ENCODE measurements around the gene EXOSC7. TPM values are rescaled to one million over a fixed set of nuclear protein-coding genes. Genes with fewer than 3 reads are reported as not detected.
A peak's percentile ranks its signal among the peaks of the same experiment; 100 is the strongest.
"Not testable (repeated sequence)": the region's sequence is repeated elsewhere in the genome, so short reads cannot be mapped to it uniquely, and the experiment has no call there.

The EXOSC7 gene
- total RNA-seq, 1 experiment from 2014 or later: 57.8 TPM

DNA sequence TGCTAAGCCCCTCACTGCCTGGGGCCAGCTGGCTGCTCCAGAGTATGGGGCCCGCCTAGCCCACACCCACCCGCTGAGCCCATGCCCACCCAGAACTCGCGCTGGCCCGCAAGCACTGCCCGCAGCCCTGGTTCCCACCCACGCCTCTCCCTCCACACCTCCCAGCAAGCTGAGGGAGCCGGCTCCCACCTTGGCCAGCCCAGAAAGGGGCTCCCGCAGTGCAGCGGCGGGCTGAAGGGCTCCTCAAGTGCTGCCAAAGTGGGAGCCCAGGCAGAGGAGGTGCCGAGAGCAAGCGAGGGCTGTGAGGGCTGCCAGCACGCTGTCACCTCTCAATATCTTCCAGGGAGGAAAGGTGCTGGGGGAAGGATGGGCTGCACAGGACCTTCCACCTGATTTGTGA, 10.3 kb downstream of the EXOSC7 start:
- in situ Hi-C loops (cut with HindIII; ENCODE audit: low pct_unique_long_range_greater_than_20kb, low sequenced_read_pairs); DNase-seq (ENCODE audit: low read depth, low spot score): not testable (repeated sequence)

DNA sequence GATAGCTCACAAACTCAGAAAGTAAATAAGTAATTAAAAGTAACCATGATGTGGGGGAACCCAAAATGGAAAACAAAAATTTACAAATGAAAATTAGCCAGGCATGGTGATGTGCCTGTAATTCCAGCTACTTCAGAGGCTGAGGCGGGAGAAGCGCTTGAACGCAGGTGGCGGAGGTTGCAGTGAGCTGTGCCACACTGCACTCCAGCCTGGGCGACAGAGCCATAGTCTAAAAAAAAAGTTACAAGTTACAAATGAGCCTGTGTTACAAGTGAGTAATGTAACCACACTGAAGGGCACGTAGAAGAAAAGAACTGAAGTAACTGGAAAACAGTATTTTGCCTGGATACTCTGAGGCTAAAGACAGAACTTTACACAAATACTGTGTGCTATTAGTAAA, 11.3 kb downstream of the EXOSC7 start:
- in situ Hi-C loops (cut with HindIII; ENCODE audit: low pct_unique_long_range_greater_than_20kb, low sequenced_read_pairs): no loop called here

DNA sequence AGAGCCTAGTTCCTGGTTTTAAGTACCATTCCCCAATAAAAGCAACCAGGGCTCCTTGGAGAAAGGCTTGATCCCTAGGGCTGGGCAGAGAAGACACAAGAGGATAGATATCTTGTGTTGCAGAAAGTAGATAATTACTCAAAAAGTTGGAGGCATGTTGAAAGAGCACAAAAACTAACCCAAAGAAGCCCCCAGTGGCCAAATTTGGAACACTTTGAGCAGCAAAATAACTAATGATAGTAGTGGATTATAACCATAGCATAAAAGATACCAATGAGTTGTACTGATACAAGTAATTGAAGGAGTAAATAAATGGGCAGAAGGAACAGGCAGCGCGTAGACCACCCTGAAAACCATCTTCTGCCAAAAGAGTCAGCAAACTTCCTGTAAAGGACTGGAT, 12.0 kb downstream of the EXOSC7 start:
- peak; percentile 46 for DNase-seq (ENCODE audit: low read depth, low spot score)
- in situ Hi-C loops (cut with HindIII; ENCODE audit: low pct_unique_long_range_greater_than_20kb, low sequenced_read_pairs): no loop called here

More for the DNA sequence above, 11.3 kb downstream of the EXOSC7 start:
- no peak for DNase-seq (ENCODE audit: low read depth, low spot score)

DNA sequence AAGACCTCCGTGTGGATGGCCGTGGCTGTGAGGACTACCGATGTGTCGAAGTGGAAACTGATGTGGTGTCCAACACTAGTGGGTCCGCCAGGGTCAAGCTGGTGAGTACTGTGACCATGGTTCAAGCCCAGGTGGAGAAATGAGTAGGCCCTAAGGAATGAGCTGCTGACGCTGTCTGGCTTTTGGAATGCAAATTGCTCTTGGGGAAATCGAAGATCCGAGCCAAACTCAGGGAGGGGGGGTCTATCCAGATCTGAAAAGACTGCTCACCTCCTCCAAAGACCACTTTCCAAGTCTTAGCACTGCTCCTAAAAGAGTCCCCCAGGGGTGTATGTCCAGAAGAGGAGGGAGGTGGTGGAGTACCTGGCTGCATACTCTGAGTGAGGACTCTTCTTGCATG, 13.1 kb downstream of the EXOSC7 start:
- DNase-seq (ENCODE audit: low read depth, low spot score): no peak
- in situ Hi-C loops (cut with HindIII; ENCODE audit: low pct_unique_long_range_greater_than_20kb, low sequenced_read_pairs): no loop called here

DNA sequence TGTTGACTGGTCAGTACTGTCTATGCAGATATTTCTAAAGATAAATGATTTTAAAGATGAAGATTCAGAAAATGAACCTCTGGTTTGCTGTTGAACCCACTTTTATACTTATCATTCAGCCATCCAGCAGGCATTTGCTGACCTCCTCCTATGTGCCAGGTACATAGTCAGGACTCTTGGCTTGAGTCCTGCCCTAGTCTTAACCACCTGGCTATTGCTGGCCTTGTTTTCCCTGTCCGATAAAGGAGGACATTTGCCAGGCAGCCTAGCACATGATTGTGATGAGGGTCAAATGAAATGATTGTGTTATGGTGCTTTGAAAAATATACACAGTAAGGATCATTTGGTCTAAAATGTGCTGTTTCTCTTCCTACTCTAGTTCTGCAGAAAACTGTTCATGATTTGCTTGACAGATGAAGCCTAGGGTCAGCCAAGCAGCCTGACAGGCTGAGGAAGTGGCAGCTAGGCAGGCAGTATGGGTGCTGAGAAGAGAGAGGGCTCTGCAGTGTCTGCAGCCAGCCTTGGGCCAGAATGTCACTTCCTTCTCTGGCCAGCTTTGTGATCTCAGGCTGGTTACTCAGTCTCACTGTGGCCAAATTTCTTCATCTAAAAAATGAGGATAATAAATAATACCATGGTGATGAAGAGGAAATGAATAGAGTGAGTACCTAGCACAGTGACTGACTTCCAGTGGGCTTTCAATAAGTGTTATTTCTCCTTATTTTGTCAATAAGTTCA, 13.8 kb downstream of the EXOSC7 start:
- in situ Hi-C loops (cut with HindIII; ENCODE audit: low pct_unique_long_range_greater_than_20kb, low sequenced_read_pairs): no loop called here
- no peak for DNase-seq (ENCODE audit: low read depth, low spot score)

DNA sequence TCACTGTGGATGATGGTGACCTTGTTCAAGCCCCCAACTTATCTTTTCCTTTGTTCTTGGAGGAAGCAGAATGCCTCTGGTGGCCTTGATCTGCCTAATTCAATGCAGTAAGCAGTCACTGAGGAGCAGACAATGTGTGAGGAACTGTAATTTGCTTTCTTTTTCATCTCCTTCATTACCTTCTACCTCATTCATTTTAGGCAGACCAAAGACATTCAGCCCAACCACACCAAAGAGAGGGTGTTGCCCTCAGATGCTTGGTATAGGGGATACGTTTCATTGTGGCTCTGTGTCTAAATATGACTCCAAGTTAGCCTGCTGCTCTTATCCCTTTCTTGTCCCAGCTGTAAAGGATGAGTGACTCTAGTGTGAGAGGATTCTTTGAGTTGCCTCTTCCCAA, 15.3 kb downstream of the EXOSC7 start:
- no peak for DNase-seq (ENCODE audit: low read depth, low spot score)
- in situ Hi-C loops (cut with HindIII; ENCODE audit: low pct_unique_long_range_greater_than_20kb, low sequenced_read_pairs): no loop called here

DNA sequence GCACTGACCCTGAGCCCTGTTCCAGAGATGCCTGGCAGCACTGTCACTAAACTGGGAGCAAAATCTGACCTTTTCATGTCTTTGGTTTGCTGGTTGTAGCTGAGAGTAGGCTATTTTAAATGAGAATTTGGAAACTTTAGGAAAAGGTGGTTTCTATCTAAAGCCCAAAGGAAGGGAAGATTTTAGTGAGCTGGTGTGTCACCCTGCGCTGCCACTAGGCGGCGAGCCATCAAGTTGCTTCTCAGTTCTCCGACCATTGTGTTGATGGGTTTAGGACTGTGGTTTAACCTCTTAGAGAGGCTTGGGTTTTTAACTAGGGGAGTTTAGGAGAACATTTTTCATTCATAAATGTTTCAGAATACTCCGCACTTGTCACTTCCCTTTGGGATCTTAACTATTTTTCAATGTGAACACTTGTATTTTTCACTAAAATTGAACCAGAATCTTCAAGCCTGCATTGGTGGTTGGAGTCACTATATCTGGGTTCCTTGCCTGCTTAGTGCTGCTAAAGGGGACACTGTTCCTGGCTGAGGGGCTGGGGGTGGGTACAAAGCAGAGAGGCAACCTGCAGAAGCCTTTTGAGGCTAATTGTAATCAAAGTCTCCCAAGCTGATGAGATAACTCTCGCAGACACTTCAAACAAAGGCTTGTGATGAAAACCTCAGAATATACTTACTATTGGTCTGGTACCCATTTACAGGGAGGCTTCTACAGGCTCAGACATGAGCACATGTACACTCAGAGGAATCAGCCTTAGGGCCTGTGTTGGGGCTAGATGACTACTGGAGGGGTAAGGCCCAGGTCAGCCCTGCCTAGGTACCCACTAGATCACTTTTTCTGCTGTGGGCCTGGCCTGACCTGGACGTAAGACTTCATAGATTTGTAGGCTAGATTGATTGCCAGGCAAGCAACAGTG, 16.8 kb downstream of the EXOSC7 start:
- peak; percentile 53 for DNase-seq (ENCODE audit: low read depth, low spot score)
- in situ Hi-C loops (cut with HindIII; ENCODE audit: low pct_unique_long_range_greater_than_20kb, low sequenced_read_pairs): no loop called here

DNA sequence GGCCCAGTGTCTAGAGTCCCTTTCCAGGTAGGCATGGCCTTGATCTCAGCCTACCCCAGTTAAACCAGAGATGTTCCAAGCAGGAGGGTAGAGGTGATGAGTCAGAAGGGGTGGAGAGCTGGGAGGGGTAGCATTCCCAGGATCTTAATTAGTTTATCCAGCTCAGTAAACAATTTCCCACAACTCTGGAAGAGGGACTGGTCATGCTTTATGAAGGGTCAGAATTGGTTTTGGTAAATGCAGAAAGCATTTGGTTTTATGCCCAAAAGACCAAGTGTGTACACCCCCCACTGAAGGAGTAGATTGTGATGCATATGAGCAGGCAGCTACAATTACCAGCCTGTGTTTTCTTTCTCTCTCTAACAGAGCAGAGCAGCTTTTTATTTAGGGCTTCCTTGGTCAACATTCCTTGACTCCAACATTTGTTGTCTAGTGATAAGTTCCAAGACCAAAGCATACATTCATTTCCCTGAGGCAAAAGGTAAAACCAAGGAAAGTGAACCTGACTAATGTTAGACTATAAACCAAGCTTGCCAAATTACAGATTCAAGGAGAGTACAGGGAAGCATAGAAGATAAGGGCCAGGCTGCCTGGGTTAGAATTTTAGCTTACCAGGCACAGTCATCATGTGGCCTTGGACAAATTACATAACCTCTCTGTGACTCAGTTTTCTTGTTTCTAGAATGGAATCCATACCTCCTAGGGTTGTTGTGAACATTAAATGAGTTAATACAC, 17.6 kb downstream of the EXOSC7 start:
- in situ Hi-C loops (cut with HindIII; ENCODE audit: low pct_unique_long_range_greater_than_20kb, low sequenced_read_pairs): no loop called here
- DNase-seq (ENCODE audit: low read depth, low spot score): no peak

DNA sequence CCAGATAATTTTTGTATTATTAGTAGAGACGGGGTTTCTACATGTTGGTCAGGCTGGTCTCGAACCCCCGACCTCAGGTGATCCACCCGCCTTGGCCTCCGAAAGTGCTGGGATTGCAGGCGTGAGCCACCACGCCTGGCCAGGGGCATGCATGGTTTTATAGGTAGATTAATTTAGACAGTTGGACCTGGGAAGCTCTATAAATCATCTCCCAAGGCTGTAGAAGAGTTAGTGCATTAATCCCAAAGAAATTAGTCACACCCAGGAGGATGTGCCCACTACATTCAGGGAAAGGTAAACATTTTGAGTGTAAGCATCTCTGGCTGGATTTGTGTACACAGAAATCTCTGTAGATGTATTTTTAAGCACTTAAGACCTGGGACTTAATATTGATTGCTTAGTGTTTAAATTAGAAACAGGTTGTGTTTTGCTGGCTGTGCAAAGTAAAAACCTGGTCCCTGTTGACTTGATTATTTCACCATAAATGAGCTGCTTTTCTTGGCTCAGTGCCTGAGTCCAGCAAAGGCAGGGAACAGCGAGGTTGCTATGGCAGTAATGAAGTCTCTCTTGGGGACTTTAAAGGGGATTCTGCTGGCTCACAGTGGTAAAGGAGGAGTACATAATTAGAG, 19.2 kb downstream of the EXOSC7 start:
- in situ Hi-C loops (cut with HindIII; ENCODE audit: low pct_unique_long_range_greater_than_20kb, low sequenced_read_pairs): no loop called here
- no peak for DNase-seq (ENCODE audit: low read depth, low spot score)

DNA sequence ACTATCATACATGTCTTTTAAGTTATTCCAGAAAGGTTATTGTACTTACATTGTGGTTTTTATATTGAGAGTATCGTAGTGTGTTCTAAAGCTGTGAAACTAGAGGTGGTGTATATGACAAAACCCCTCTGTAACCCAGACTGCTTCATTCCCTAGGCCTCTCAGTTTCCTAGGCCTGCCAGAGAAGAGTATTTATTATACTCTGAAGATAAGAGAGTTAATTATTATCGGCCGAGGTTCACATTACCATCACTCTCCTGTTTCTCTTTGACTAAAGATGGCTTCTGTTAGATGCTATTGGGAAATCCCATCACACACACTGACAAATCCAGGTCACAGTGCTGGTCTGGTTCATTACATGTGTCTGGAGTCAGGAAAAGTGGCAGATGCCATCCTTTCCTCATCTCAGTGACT, 20.5 kb downstream of the EXOSC7 start:
- in situ Hi-C loops (cut with HindIII; ENCODE audit: low pct_unique_long_range_greater_than_20kb, low sequenced_read_pairs): no loop called here

DNA sequence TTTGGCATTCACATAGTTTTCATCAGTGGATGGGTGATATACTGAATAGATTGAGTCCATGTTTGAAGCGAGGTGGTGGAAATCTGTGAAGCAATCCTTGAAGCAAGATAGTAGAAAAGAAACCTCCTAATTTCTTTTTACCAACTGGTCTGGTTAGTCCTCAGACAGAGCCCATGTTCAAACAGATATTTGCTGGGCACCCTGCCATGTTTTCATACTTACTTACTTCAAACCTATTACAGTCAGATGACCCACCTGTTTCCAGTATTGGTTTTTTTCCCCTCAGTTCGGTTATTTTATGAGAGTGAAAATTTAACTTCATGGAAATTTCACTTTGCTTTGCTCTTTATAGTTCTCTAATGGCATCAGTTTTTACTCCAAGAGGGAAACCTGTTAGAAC, 23.7 kb downstream of the EXOSC7 start:
- in situ Hi-C loops (cut with HindIII; ENCODE audit: low pct_unique_long_range_greater_than_20kb, low sequenced_read_pairs): no loop called here
- DNase-seq (ENCODE audit: low read depth, low spot score): no peak

More for the DNA sequence above, 20.5 kb downstream of the EXOSC7 start:
- no peak for DNase-seq (ENCODE audit: low read depth, low spot score)

DNA sequence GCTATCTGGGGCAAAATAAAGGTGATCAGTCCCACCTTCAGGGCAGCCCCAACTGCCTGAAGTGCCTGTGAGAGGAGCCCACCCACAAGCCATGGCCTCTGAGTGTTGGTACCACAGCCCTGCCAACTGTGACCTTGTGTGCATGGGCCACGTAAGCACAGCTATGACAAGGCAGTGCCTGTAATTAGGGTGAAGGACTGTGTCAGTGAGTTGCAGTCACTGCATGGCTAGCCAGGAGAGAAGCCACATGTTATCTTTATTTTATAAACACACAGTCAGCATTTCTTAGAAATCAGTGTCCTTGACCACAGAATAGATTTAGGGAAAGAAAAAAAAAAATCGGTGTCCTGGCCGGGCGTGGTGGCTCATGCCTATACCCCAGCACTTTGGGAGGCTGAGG, 24.8 kb downstream of the EXOSC7 start:
- DNase-seq (ENCODE audit: low read depth, low spot score): no peak
- in situ Hi-C loops (cut with HindIII; ENCODE audit: low pct_unique_long_range_greater_than_20kb, low sequenced_read_pairs): no loop called here

DNA sequence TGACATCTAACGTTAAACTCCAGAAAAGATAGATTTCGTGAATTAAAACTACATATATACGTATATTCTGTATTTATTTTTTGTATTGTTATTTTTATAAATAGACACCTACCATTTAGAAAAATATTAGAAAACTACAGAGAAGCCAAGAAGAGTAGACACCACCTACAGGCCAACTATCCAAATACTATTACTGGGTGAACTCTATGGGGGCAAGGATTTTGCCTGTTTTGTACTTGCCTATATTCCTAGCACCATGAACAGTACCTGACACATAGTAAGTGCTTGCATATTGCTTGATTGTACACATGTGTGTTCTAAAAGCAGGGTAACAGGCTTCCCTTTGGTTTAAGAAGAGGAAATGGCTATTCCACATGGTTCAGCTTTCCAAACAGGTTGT, 25.7 kb downstream of the EXOSC7 start:
- DNase-seq (ENCODE audit: low read depth, low spot score): no peak
- in situ Hi-C loops (cut with HindIII; ENCODE audit: low pct_unique_long_range_greater_than_20kb, low sequenced_read_pairs): no loop called here

DNA sequence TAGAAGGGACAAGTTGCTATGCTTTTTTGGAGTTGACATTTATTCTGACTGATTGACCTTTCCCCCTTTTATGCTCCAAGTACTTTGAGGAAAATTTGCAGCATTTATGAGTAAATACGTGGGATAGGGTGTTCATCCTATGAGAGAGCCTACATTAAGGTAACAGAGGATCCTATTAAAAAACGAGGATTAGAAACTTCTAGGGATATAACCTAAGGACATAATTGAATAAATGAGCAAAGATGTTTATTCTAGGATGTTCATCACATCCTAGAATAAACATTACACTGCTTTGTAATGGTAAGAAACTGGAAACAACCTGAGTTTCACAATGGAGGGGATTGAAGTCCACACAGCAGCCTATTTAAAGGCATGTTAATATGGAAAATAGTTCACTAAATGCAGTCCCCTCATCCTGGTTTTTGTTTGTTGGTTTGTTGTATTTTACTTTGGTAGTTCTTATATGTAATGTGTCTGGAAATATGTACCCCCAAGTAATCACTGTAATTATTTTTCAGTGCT, 26.2 kb downstream of the EXOSC7 start:
- no peak for DNase-seq (ENCODE audit: low read depth, low spot score)
- in situ Hi-C loops (cut with HindIII; ENCODE audit: low pct_unique_long_range_greater_than_20kb, low sequenced_read_pairs): no loop called here

DNA sequence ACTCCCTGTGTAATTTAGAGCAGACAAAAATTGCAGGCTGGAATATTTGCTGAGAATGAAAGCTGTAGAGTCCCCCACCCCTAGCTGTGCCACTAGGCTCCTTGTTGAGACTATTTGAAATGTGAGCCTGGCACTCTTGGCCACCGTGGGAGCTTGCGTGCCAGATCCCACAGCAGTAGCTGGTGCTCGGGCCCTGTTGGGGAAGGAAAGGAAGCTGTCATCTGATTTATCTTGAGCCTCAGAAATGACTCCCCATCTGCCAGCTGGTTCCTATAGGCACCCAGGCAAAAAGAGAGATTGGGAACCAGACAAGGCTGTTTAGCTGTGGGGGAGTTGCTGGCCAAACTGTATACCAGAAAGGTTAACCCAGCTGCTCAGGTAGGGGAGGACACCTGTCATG, 26.7 kb downstream of the EXOSC7 start:
- in situ Hi-C loops (cut with HindIII; ENCODE audit: low pct_unique_long_range_greater_than_20kb, low sequenced_read_pairs): no loop called here

DNA sequence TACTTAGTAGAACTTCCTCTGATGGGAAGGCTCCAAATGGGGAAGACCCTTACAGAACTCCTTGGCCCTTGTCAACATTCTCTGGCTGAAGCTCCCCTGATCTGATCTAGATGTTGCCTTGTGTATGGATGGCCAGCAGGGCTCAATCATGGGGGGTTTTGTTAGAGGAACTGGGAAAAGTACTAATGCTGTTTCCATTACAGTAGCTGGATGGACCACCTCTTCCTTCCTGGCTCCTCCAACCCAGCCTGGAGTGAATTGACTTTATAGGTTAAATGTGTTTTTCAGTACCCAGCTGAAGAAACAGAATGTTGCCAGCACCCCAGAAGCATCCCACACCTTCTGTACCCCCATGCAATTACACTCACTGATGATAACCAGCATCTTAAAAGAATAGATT, 27.4 kb downstream of the EXOSC7 start:
- DNase-seq (ENCODE audit: low read depth, low spot score): no peak
- in situ Hi-C loops (cut with HindIII; ENCODE audit: low pct_unique_long_range_greater_than_20kb, low sequenced_read_pairs): no loop called here

More for the DNA sequence above, 26.7 kb downstream of the EXOSC7 start:
- no peak for DNase-seq (ENCODE audit: low read depth, low spot score)

DNA sequence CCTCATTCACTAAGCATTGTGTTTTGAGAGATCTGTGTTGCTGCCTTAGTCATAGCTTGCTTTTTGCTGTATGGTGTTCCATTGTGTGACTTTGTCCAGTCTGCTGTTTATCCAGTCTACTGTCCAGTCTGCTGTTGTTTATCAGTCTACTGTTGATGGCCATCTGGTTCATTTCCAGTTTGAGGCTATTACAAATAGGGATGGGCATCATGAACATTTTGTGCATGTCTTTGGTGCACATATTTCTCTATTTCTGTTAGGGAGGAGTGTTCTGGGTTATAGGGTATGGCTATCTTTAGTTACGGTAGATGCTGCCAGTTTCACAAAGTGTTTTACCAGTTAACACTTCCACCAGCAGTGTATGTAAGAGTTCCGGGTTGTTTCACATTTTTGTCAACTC, 27.8 kb downstream of the EXOSC7 start:
- no peak for DNase-seq (ENCODE audit: low read depth, low spot score)
- in situ Hi-C loops (cut with HindIII; ENCODE audit: low pct_unique_long_range_greater_than_20kb, low sequenced_read_pairs): no loop called here

DNA sequence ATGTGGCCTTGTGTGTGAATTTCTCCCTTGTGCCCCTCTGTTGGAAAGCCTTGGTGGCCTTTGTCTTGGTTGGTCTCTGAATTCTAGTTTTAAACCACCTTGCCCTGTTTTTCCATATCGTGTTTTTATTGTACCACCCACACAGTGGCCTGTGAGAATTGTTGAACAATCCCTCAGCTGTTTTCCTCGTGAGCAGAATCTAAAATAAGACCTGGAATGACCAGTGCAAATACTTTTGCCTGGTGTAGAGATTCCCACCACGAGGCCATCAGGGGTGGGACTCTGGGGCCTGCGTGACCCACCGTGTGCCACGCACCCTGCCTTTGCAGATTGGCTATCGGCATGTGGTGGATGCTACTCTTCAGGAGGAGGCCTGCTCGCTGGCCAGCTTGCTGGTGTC, 31.0 kb downstream of the EXOSC7 start:
- in situ Hi-C loops (cut with HindIII; ENCODE audit: low pct_unique_long_range_greater_than_20kb, low sequenced_read_pairs): no loop called here
- DNase-seq (ENCODE audit: low read depth, low spot score): no peak
